ENCODE results near the gene SLC22A15.
"Not testable (repeated sequence)": the region's sequence is repeated elsewhere in the genome, so short reads cannot be mapped to it uniquely, and the experiment has no call there.

Gene SLC22A15

GRCh38 chr1:116031302-116031835 is 55.1 kb downstream of the SLC22A15 start:
- no peak for DNase-seq (ENCODE audit: low read depth)
- H3K4me3 ChIP-seq (ENCODE audit: low read depth, low read length), result no peak overlapping the region
- TF ChIP-seq CTCF (conservative IDR thresholded peaks at IDR 0.05; ENCODE audit: low read depth, low read length), result no peak

GRCh38 chr1:116033322-116033721 is 57.0 kb downstream of the SLC22A15 start:
- no peak for TF ChIP-seq CTCF (conservative IDR thresholded peaks at IDR 0.05; ENCODE audit: low read depth, low read length)
- no peak overlapping the region for H3K4me3 ChIP-seq (ENCODE audit: low read depth, low read length)
- no peak for DNase-seq (ENCODE audit: low read depth)

DNA sequence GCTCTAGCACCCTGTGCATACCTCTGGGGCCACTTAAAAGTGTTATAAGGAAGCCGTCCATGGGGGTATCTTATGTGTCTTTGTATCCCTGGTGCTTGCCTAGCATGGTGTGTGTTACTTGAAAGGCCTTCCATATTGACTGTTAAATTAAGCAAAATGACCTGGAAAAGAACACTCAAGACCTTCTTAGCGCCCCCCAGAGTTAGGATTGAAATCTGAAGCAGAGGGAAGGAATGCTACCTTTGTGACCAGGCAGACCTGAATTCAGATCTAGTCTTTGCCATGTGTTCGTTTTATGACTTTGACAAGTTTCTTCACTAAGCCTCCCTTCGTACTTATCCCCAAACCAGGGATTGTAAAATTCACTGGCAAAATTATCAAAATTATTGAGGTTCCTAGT is 59.9 kb downstream of the SLC22A15 start:
- no peak overlapping the region for H3K4me3 ChIP-seq (ENCODE audit: low read depth, low read length)
- DNase-seq (ENCODE audit: low read depth), result no peak
- TF ChIP-seq CTCF (conservative IDR thresholded peaks at IDR 0.05; ENCODE audit: low read depth, low read length), result no peak

DNA sequence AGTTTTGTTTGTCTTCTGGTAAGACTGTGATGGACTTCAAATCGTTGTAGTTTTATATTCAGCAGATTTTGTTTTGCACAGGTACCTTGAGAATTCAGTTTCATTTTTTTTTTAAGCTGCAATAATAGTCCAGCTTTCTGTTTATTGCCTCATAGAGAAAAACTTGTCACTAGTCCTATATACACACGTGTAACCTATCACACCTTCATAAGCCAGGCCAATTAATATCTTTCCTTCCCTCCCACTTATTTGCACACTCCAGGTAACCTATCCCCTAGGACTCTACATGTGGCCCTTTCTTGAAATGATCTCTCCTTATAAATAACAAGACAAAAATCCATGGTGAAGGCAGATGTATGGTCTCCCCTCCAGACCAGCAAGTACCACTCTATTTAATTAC is 62.4 kb downstream of the SLC22A15 start:
- H3K4me3 ChIP-seq (ENCODE audit: low read depth, low read length), result no peak overlapping the region
- DNase-seq (ENCODE audit: low read depth), result no peak
- no peak for TF ChIP-seq CTCF (conservative IDR thresholded peaks at IDR 0.05; ENCODE audit: low read depth, low read length)

- no peak overlapping the region for H3K4me3 ChIP-seq (ENCODE audit: low read depth, low read length)
- no peak for DNase-seq (ENCODE audit: low read depth)
- TF ChIP-seq CTCF (conservative IDR thresholded peaks at IDR 0.05; ENCODE audit: low read depth, low read length), result no peak
Observed at GRCh38 chr1:116044071-116044470, 67.8 kb downstream of the SLC22A15 start.

- H3K4me3 ChIP-seq (ENCODE audit: low read depth, low read length); DNase-seq (ENCODE audit: low read depth): not testable (repeated sequence)
Observed at GRCh38 chr1:116046933-116047332, 70.6 kb downstream of the SLC22A15 start.

GRCh38 chr1:116051896-116052295 is 75.6 kb downstream of the SLC22A15 start:
- not testable (repeated sequence) for H3K4me3 ChIP-seq (ENCODE audit: low read depth, low read length); DNase-seq (ENCODE audit: low read depth)

- no peak for TF ChIP-seq CTCF (conservative IDR thresholded peaks at IDR 0.05; ENCODE audit: low read depth, low read length)
- DNase-seq (ENCODE audit: low read depth), result no peak
- H3K4me3 ChIP-seq (ENCODE audit: low read depth, low read length), result no peak overlapping the region
Observed at GRCh38 chr1:116062201-116062600, 85.9 kb downstream of the SLC22A15 start.

Data from choroid plexus epithelial cell (primary cell).